Loucy (cell line): Measurements from ENCODE around the gene ANKRD39.

Experiments used
- CTCF ChIP-seq: fragments of 200-600 bp; sonication (generic); conservative IDR thresholded peaks from 2 replicates; pipeline ENCODE4 v1.5.1; 2014; ENCODE audit warnings: mild to moderate bottlenecking, antibody characterized with exemption, low read length
- EZH2phosphoT487 ChIP-seq: fragments of 200-600 bp; IDR thresholded peaks from 2 replicates; pipeline ENCODE4 v1.6.1; 2018; ENCODE audit warnings: antibody characterized with exemption, mild to moderate bottlenecking, moderate library complexity, borderline replicate concordance

GRCh38 chr2:96801005-96801785 lies 56.6 kb downstream of the ANKRD39 start:
- peak; percentile 77 for TF ChIP-seq CTCF
- no peak for TF ChIP-seq EZH2phosphoT487
